HCT116 (cell line): ENCODE data around the gene SP110. TPM values are rescaled to one million over a fixed set of nuclear protein-coding genes. Genes with fewer than 3 reads are reported as not detected.

Source experiments
- ATAC-seq: fragments of 200-7000 bp; cut with Tn5 transposase; 2 replicates; pipeline ENCODE4 v1.9.1; 2020; ENCODE audit warnings: mild to moderate bottlenecking, moderate library complexity
- BruUV-seq: library from RNA; stranded (reverse); fragments of 400-500 nt; replicated peaks from 2 replicates; lab custom pipeline; 2021; lab: Mats Ljungman, UMichigan
- CTCF ChIA-PET: fragments of 300-600 bp; sonication (Branson Sonifier 250); formaldehyde crosslinking; loops from one replicate; lab custom pipeline; 2021; ENCODE audit warnings: antibody characterized with exemption; lab: Charles Lee
- POLR2A ChIA-PET: fragments of 300-600, 350-600 bp; sonication (Branson Sonifier 250); formaldehyde crosslinking; loops from one replicate; lab custom pipeline; 2021; ENCODE audit warnings: antibody characterized with exemption; lab: Charles Lee
- RAD21 ChIA-PET, 2 experiments: fragments of 300-600 bp; sonication (Branson Sonifier 250); formaldehyde crosslinking; loops; one replicate each; lab custom pipeline; 2023; ENCODE audit warnings: low total read pairs in 2 of 2; ENCODE audit not compliant: uncharacterized antibody in 2 of 2, unreplicated experiment in 2 of 2, low non-redundant PET in 1 of 2; lab: Charles Lee
- DNase-seq: peaks from one replicate; pipeline ENCODE4 v3.0.0-alpha.2; 2010; ENCODE audit warnings: low read depth, low spot score
- H2AFZ ChIP-seq: fragments of 200-600 bp; shearing (Covaris generic), sonication (generic); 2 replicates; pipeline ENCODE4 v1.6.1; 2017; ENCODE audit warnings: low read depth, mixed run types, mixed read lengths, antibody characterized with exemption, low read length; ENCODE audit not compliant: poor library complexity, severe bottlenecking
- H3K27ac ChIP-seq: 2 replicates; pipeline ENCODE4 v1.5.1; 2012; ENCODE audit warnings: low read depth, low read length
- H3K27me3 ChIP-seq: fragments of 200-600 bp; sonication (generic); 2 replicates; pipeline ENCODE4 v1.6.1; 2016; ENCODE audit warnings: mixed run types, low read length, mixed read lengths; ENCODE audit not compliant: insufficient read depth
- H3K36me3 ChIP-seq, 2 experiments: fragments of 200-500 bp in 1 of 2; fragments of 200-600 bp in 1 of 2; sonication (Bioruptor generic) in 1 of 2; sonication (generic) in 1 of 2; 2 replicates each; pipeline versions ENCODE4 v1.5.1 to v1.6.1; 2014 to 2016; ENCODE audit warnings: low read length in 2 of 2, inconsistent platforms in 1 of 2, mixed read lengths in 1 of 2, mixed run types in 1 of 2; ENCODE audit not compliant: insufficient read depth in 2 of 2, control insufficient read depth in 1 of 2
- H3K4me1 ChIP-seq, 2 experiments: fragments of 200-600 bp in 1 of 2; sonication (generic) in 1 of 2; 2 replicates each; pipeline versions ENCODE4 v1.5.1 to v1.6.1; 2012 to 2017; ENCODE audit warnings: low read length in 2 of 2, inconsistent platforms in 1 of 2, mild to moderate bottlenecking in 1 of 2, mixed read lengths in 1 of 2, mixed run types in 1 of 2, moderate library complexity in 1 of 2; ENCODE audit not compliant: insufficient read depth in 2 of 2, control insufficient read depth in 1 of 2
- H3K4me2 ChIP-seq: fragments of 200-600 bp; sonication (generic); 2 replicates; pipeline ENCODE4 v1.6.1; 2017; ENCODE audit warnings: mixed run types, low read length, mixed read lengths
- H3K4me3 ChIP-seq, 2 experiments: fragments of 200-600 bp in 1 of 2; sonication (generic) in 1 of 2; replicated peaks in 1 of 2; 2 replicates each; pipeline ENCODE4 v1.5.1; 2011 to 2016; ENCODE audit warnings: low read length in 2 of 2, control low read depth in 1 of 2, low read depth in 1 of 2, mild to moderate bottlenecking in 1 of 2, mixed read lengths in 1 of 2, mixed run types in 1 of 2
- H3K79me2 ChIP-seq: fragments of 200-600 bp; sonication (generic); 2 replicates; pipeline ENCODE4 v1.6.1; 2017; ENCODE audit warnings: mild to moderate bottlenecking, mixed run types, low read length, moderate library complexity, mixed read lengths; ENCODE audit not compliant: insufficient read depth
- H3K9ac ChIP-seq: fragments of 200-600 bp; sonication (generic); 2 replicates; pipeline ENCODE4 v1.6.1; 2016; ENCODE audit warnings: low read length, mixed read lengths
- H3K9me2 ChIP-seq: fragments of 200-600 bp; sonication (generic), shearing (Covaris generic); 2 replicates; pipeline ENCODE4 v1.6.1; 2017; ENCODE audit warnings: mixed run types, mild to moderate bottlenecking, moderate library complexity; ENCODE audit not compliant: insufficient read depth
- H3K9me3 ChIP-seq, 2 experiments: fragments of 200-500 bp in 1 of 2; fragments of 200-600 bp in 1 of 2; sonication (Bioruptor generic) in 1 of 2; sonication (generic) in 1 of 2; 2 replicates each; pipeline ENCODE4 v1.6.1; 2014 to 2017; ENCODE audit warnings: low read length in 2 of 2, mixed read lengths in 2 of 2, inconsistent platforms in 1 of 2, low read depth in 1 of 2, mild to moderate bottlenecking in 1 of 2, mixed run types in 1 of 2, moderate library complexity in 1 of 2; ENCODE audit not compliant: control insufficient read depth in 1 of 2, insufficient read depth in 1 of 2
- H4K20me1 ChIP-seq: fragments of 200-600 bp; sonication (generic), shearing (Covaris generic); 2 replicates; pipeline ENCODE4 v1.6.1; 2017; ENCODE audit warnings: mixed run types, mild to moderate bottlenecking, moderate library complexity; ENCODE audit not compliant: insufficient read depth
- CBX3 ChIP-seq: IDR thresholded peaks from 2 replicates; pipeline ENCODE4 v1.6.1; 2012; ENCODE audit warnings: low read depth
- CEBPB ChIP-seq: IDR thresholded peaks from 2 replicates; pipeline ENCODE4 v1.6.1; 2012; ENCODE audit warnings: low read depth
- EZH2phosphoT487 ChIP-seq: fragments of 200-600 bp; IDR thresholded peaks from 2 replicates; pipeline ENCODE4 v1.6.1; 2018; ENCODE audit warnings: antibody characterized with exemption, borderline replicate concordance
- POLR2A ChIP-seq: IDR thresholded peaks from 2 replicates; pipeline ENCODE4 v1.7.0; 2011; ENCODE audit warnings: borderline replicate concordance; ENCODE audit not compliant: insufficient read depth, insufficient read length; ENCODE audit errors: extremely low read depth
- POLR2AphosphoS5 ChIP-seq: IDR thresholded peaks from 2 replicates; pipeline ENCODE4 v1.6.1; 2011; ENCODE audit warnings: mild to moderate bottlenecking, low read depth, low read length, moderate library complexity
- RAD21 ChIP-seq: IDR thresholded peaks from 2 replicates; pipeline ENCODE4 v1.6.1; 2012; ENCODE audit warnings: low read depth, mild to moderate bottlenecking
- SIN3A ChIP-seq: IDR thresholded peaks from 2 replicates; pipeline ENCODE4 v1.6.1; 2012; ENCODE audit warnings: low read depth
- TCF7L2 ChIP-seq: IDR thresholded peaks from 2 replicates; pipeline ENCODE4 v1.7.0; 2011; ENCODE audit warnings: borderline replicate concordance, inconsistent platforms; ENCODE audit not compliant: insufficient read depth, insufficient read length; ENCODE audit errors: extremely low read depth
- ZFX ChIP-seq: fragments of 450-650 bp; IDR thresholded peaks from 2 replicates; pipeline ENCODE4 v1.6.1; 2017
- ZNF274 ChIP-seq: fragments of 200-500 bp; sonication (Bioruptor generic); IDR thresholded peaks from 2 replicates; pipeline ENCODE4 v1.6.1; 2014; ENCODE audit warnings: mild to moderate bottlenecking, low read depth, low read length, inconsistent platforms
- intact Hi-C: fragments of 100-400 bp; cut with micrococcal nuclease; formaldehyde crosslinking; loops from 2 replicates; pipeline ENCODE4 v1.10.0; 2022
- total RNA-seq: library from RNA; stranded (reverse); gene quantifications from one replicate; pipeline ENCODE4 v1.2.1, GENCODE V29; 2021; ENCODE audit not compliant: unreplicated experiment
- TF ChIP-seq, protein P1 (sequence below): IDR thresholded peaks from 2 replicates; pipeline ENCODE4 v1.6.1; 2011; ENCODE audit warnings: mild to moderate bottlenecking, low read length, moderate library complexity; ENCODE audit not compliant: insufficient replicate concordance; ENCODE audit errors: extremely low read depth
- TF ChIP-seq, protein P2 (sequence below): IDR thresholded peaks from 2 replicates; pipeline ENCODE4 v1.6.1; 2012
- TF ChIP-seq, protein P3 (sequence below): IDR thresholded peaks from 2 replicates; pipeline ENCODE4 v1.6.1; 2012
- TF ChIP-seq, protein P4 (sequence below): IDR thresholded peaks from 2 replicates; pipeline ENCODE4 v1.6.1; 2012; ENCODE audit warnings: low read depth

The SP110 gene
- total RNA-seq, 1 experiment from 2014 or later = 8.5 TPM

DNA sequence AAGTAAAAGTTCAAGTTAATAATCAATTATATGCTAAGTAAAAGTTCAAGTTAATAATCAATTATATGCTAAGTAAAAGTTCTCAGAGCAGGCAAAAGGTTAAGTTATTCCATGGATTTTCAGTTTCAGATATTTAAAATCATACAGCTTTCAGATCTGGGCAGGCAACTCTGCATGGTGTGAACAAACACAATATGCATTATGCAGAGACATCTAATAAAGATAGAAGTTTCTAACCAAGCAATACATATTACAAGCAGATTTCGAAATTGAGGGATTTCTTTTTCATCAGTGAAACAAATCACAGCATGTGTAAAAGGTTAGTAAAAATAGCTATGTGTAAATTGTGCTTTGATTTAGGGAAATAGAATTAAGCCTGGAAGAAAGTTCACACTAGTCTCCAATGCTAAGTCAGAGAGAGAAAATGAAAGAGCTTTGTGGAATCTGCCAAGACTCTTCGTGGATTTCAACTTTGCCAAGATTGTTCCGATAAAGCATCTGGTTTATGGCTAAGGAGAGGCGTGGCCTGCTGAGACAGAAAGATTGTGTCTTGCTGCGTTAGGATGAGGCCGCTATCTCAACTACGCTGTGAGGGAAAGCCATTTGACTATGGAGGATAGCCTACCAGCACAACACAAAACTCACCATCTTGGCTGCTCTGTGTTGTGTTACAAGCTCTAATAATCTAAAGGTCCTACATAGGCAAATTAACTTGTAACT lies 91.0 kb downstream of the SP110 start:
- H4K20me1 ChIP-seq = no peaks in the 10 kb centered on the region
- H3K27me3 ChIP-seq = no peaks in the 10 kb centered on the region
- no peak for ATAC-seq
- no peak overlapping the region for H3K9ac ChIP-seq
- no peak overlapping the region for H3K27ac ChIP-seq
- H3K79me2 ChIP-seq = no peaks in the 10 kb centered on the region
- CTCF ChIA-PET = interaction anchor here (0.7 kb wide), 1 partner anchor 31 kb away, joined by 4 read pairs; no protein-coding TSS in a partner anchor
- TF ChIP-seq EZH2phosphoT487 (no peak), POLR2AphosphoS5 (no peak), ZNF274 (no peak), POLR2A (no peak), CBX3 (no peak), ZFX (no peak), CEBPB (no peak), RAD21 (no peak), TCF7L2 (no peak), SIN3A (no peak)
- TF ChIP-seq, protein P1, sequence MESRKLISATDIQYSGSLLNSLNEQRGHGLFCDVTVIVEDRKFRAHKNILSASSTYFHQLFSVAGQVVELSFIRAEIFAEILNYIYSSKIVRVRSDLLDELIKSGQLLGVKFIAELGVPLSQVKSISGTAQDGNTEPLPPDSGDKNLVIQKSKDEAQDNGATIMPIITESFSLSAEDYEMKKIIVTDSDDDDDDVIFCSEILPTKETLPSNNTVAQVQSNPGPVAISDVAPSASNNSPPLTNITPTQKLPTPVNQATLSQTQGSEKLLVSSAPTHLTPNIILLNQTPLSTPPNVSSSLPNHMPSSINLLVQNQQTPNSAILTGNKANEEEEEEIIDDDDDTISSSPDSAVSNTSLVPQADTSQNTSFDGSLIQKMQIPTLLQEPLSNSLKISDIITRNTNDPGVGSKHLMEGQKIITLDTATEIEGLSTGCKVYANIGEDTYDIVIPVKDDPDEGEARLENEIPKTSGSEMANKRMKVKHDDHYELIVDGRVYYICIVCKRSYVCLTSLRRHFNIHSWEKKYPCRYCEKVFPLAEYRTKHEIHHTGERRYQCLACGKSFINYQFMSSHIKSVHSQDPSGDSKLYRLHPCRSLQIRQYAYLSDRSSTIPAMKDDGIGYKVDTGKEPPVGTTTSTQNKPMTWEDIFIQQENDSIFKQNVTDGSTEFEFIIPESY = no peak
- TF ChIP-seq, protein P2, sequence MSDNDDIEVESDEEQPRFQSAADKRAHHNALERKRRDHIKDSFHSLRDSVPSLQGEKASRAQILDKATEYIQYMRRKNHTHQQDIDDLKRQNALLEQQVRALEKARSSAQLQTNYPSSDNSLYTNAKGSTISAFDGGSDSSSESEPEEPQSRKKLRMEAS = no peak
- TF ChIP-seq, protein P3, sequence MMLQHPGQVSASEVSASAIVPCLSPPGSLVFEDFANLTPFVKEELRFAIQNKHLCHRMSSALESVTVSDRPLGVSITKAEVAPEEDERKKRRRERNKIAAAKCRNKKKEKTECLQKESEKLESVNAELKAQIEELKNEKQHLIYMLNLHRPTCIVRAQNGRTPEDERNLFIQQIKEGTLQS = no peak
- TF ChIP-seq, protein P4, sequence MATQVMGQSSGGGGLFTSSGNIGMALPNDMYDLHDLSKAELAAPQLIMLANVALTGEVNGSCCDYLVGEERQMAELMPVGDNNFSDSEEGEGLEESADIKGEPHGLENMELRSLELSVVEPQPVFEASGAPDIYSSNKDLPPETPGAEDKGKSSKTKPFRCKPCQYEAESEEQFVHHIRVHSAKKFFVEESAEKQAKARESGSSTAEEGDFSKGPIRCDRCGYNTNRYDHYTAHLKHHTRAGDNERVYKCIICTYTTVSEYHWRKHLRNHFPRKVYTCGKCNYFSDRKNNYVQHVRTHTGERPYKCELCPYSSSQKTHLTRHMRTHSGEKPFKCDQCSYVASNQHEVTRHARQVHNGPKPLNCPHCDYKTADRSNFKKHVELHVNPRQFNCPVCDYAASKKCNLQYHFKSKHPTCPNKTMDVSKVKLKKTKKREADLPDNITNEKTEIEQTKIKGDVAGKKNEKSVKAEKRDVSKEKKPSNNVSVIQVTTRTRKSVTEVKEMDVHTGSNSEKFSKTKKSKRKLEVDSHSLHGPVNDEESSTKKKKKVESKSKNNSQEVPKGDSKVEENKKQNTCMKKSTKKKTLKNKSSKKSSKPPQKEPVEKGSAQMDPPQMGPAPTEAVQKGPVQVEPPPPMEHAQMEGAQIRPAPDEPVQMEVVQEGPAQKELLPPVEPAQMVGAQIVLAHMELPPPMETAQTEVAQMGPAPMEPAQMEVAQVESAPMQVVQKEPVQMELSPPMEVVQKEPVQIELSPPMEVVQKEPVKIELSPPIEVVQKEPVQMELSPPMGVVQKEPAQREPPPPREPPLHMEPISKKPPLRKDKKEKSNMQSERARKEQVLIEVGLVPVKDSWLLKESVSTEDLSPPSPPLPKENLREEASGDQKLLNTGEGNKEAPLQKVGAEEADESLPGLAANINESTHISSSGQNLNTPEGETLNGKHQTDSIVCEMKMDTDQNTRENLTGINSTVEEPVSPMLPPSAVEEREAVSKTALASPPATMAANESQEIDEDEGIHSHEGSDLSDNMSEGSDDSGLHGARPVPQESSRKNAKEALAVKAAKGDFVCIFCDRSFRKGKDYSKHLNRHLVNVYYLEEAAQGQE = no peak
- TF ChIP-seq, all 23 proteins: peak for 0
- no peak overlapping the region for H3K4me2 ChIP-seq
- ChIA-PET POLR2A (no interaction called here), RAD21 (no interaction called here)
- no peak for DNase-seq
- peaks cover 5 to 15% of the 10 kb centered on the region in 2 experiments; a peak in 3 of 4 replicates for H3K4me1 ChIP-seq
- intact Hi-C loops = no loop called here
- no peaks in the 10 kb centered on the region for H3K36me3 ChIP-seq
- BruUV-seq = no TSS peak
- no peak overlapping the region for H2AFZ ChIP-seq
- H3K4me3 ChIP-seq = no peak overlapping the region
- H3K9me2 ChIP-seq = no peaks in the 10 kb centered on the region
- no peaks in the 10 kb centered on the region for H3K9me3 ChIP-seq
